ENCODE data around the gene EIPR1. TPM values are rescaled to one million over a fixed set of nuclear protein-coding genes. Genes with fewer than 3 reads are reported as not detected.
"Not testable (repeated sequence)": the region's sequence is repeated elsewhere in the genome, so short reads cannot be mapped to it uniquely, and the experiment has no call there.

The EIPR1 gene
- total RNA-seq, 2 donors from 2014 or later, result 18.8 to 39.1 TPM

- Histone ChIP-seq H3K4me1 (no peaks in the 10 kb centered on the region), H3K9me3 (no peaks in the 10 kb centered on the region), H3K27ac (no peak overlapping the region), H3K9ac (ENCODE audit: low read depth in 2 of 2, low read length in 2 of 2) (no peak overlapping the region), H3K27me3 (no peaks in the 10 kb centered on the region), H3K4me3 (no peak overlapping the region), H3K36me3 (no peaks in the 10 kb centered on the region)
- intact Hi-C loops (cut with DNase I), result no loop called here
- no peak for TF ChIP-seq CTCF (IDR thresholded peaks at IDR 0.05)
- DNase-seq, result no peak
Measured at GRCh38 chr2:3184167-3184566, 193.5 kb downstream of the EIPR1 start.

- DNase-seq, result no peak
- Histone ChIP-seq H3K9ac (ENCODE audit: low read depth in 2 of 2, low read length in 2 of 2) (no peak overlapping the region), H3K36me3 (no peaks in the 10 kb centered on the region), H3K4me1 (no peaks in the 10 kb centered on the region), H3K4me3 (no peak overlapping the region), H3K27me3 (no peaks in the 10 kb centered on the region), H3K27ac (no peak overlapping the region), H3K9me3 (no peaks in the 10 kb centered on the region)
- no peak for TF ChIP-seq CTCF (IDR thresholded peaks at IDR 0.05)
- intact Hi-C loops (cut with DNase I), result no loop called here
Measured at GRCh38 chr2:3183766-3184165, 193.9 kb downstream of the EIPR1 start.

- no peaks in the 10 kb centered on the region for H3K27me3 ChIP-seq
- H3K9ac ChIP-seq (ENCODE audit: low read depth in 2 of 2, low read length in 2 of 2), result no peak overlapping the region
- no peaks in the 10 kb centered on the region for H3K9me3 ChIP-seq
- DNase-seq, result no peak
- no peaks in the 10 kb centered on the region for H3K4me1 ChIP-seq
- intact Hi-C loops (cut with DNase I), result no loop called here
- no peak for TF ChIP-seq CTCF (IDR thresholded peaks at IDR 0.05)
- no peaks in the 10 kb centered on the region for H3K36me3 ChIP-seq
- no peak overlapping the region for H3K4me3 ChIP-seq
- H3K27ac ChIP-seq, result no peak overlapping the region
Measured at GRCh38 chr2:3182848-3183247, 194.8 kb downstream of the EIPR1 start.

- Histone ChIP-seq H3K36me3 (no peaks in the 10 kb centered on the region), H3K27ac (no peak overlapping the region), H3K27me3 (no peaks in the 10 kb centered on the region), H3K4me3 (no peak overlapping the region), H3K9ac (ENCODE audit: low read depth in 2 of 2, low read length in 2 of 2) (no peak overlapping the region), H3K9me3 (no peaks in the 10 kb centered on the region), H3K4me1 (no peaks in the 10 kb centered on the region)
- intact Hi-C loops (cut with DNase I), result no loop called here
- no peak for DNase-seq
- TF ChIP-seq CTCF (IDR thresholded peaks at IDR 0.05), result no peak
Measured at GRCh38 chr2:3181416-3182010, 196.1 kb downstream of the EIPR1 start.

- intact Hi-C loops (cut with DNase I); DNase-seq: not testable (repeated sequence)
Measured at GRCh38 chr2:3180909-3181221, 196.8 kb downstream of the EIPR1 start.

GRCh38 chr2:3180082-3180908, 197.3 kb downstream of the EIPR1 start:
- Histone ChIP-seq H3K9ac (ENCODE audit: low read depth in 2 of 2, low read length in 2 of 2) (no peak overlapping the region), H3K27ac (no peak overlapping the region), H3K4me3 (no peak overlapping the region), H3K36me3 (no peaks in the 10 kb centered on the region), H3K4me1 (no peaks in the 10 kb centered on the region), H3K9me3 (no peaks in the 10 kb centered on the region), H3K27me3 (no peaks in the 10 kb centered on the region)
- no peak for TF ChIP-seq CTCF (IDR thresholded peaks at IDR 0.05)
- DNase-seq, result no peak
- intact Hi-C loops (cut with DNase I), result no loop called here

More at GRCh38 chr2:3180909-3181221, 196.8 kb downstream of the EIPR1 start:
- H3K27me3 ChIP-seq; H3K4me3 ChIP-seq; H3K36me3 ChIP-seq; H3K27ac ChIP-seq; H3K9ac ChIP-seq (ENCODE audit: low read depth in 2 of 2, low read length in 2 of 2); H3K4me1 ChIP-seq; H3K9me3 ChIP-seq: not testable (repeated sequence)

All from colonic mucosa (tissue), 4 donors.